A673 (cell line): ENCODE results near the gene EGLN3. TPM values are rescaled to one million over a fixed set of nuclear protein-coding genes. Genes with fewer than 3 reads are reported as not detected.

Experiments used
- BruUV-seq: library from RNA; stranded (reverse); fragments of 400-500 nt; replicated peaks from 2 replicates; lab custom pipeline; 2021; lab: Mats Ljungman, UMichigan
- CTCF ChIA-PET: fragments of 300-600 bp; sonication (Branson Sonifier 250); formaldehyde crosslinking; loops from one replicate; lab custom pipeline; 2022; ENCODE audit warnings: antibody characterized with exemption; lab: Charles Lee
- POLR2A ChIA-PET: fragments of 300-600 bp; sonication (Branson Sonifier 250); formaldehyde crosslinking; loops from one replicate; lab custom pipeline; 2022; ENCODE audit warnings: antibody characterized with exemption; ENCODE audit not compliant: low non-redundant PET; lab: Charles Lee
- DNase-seq: peaks from one replicate; pipeline ENCODE4 v3.0.0-alpha.2; 2015; ENCODE audit warnings: low spot score
- H3K27ac ChIP-seq: fragments of 200-600 bp; sonication (generic); 2 replicates; pipeline ENCODE4 v1.5.1; 2016; ENCODE audit warnings: mixed run types, low read depth, mild to moderate bottlenecking, mixed read lengths, antibody characterized with exemption, low read length; ENCODE audit not compliant: poor library complexity, severe bottlenecking
- H3K27me3 ChIP-seq: fragments of 200-600 bp; sonication (generic); replicated peaks from 2 replicates; pipeline ENCODE4 v1.6.1; 2017; ENCODE audit warnings: mixed run types, low read depth, mild to moderate bottlenecking, mixed read lengths, antibody characterized with exemption, low read length; ENCODE audit not compliant: insufficient read depth, poor library complexity
- H3K36me3 ChIP-seq: fragments of 200-600 bp; sonication (generic); 2 replicates; pipeline ENCODE4 v1.6.1; 2016; ENCODE audit warnings: mixed run types, mild to moderate bottlenecking, mixed read lengths, antibody characterized with exemption, low read length; ENCODE audit not compliant: insufficient read depth, poor library complexity, severe bottlenecking
- H3K4me1 ChIP-seq: fragments of 200-600 bp; sonication (generic); 2 replicates; pipeline ENCODE4 v1.6.1; 2017; ENCODE audit warnings: mixed run types, mild to moderate bottlenecking, mixed read lengths, antibody characterized with exemption, low read length; ENCODE audit not compliant: insufficient read depth, poor library complexity, severe bottlenecking
- H3K4me3 ChIP-seq: fragments of 200-600 bp; sonication (generic); 2 replicates; pipeline ENCODE4 v1.5.1; 2016; ENCODE audit warnings: low read depth, mixed run types, mild to moderate bottlenecking, mixed read lengths, low read length; ENCODE audit not compliant: poor library complexity, severe bottlenecking
- H3K9me3 ChIP-seq: fragments of 200-600 bp; sonication (generic); 2 replicates; pipeline ENCODE4 v1.6.1; 2016; ENCODE audit warnings: mixed run types, low read depth, mild to moderate bottlenecking, mixed read lengths, antibody characterized with exemption, low read length; ENCODE audit not compliant: poor library complexity, severe bottlenecking
- CTCF ChIP-seq: fragments of 300-800, 200-600 bp; sonication (generic); conservative IDR thresholded peaks from 2 replicates; pipeline ENCODE4 v1.5.1; 2017; ENCODE audit warnings: low read depth, mild to moderate bottlenecking, antibody characterized with exemption, low read length, moderate library complexity, mixed read lengths
- EZH2 ChIP-seq: fragments of 200-600 bp; sonication (generic); IDR thresholded peaks from 2 replicates; pipeline ENCODE4 v1.6.1; 2017; ENCODE audit warnings: borderline replicate concordance, low read depth, mild to moderate bottlenecking, mixed read lengths, antibody characterized with exemption, low read length; ENCODE audit not compliant: poor library complexity, severe bottlenecking
- intact Hi-C: fragments of 100-400 bp; cut with micrococcal nuclease; formaldehyde crosslinking; loops from one replicate; pipeline ENCODE4 v1.10.0; 2022; ENCODE audit not compliant: unreplicated experiment
- total RNA-seq: library from RNA; stranded (reverse); gene quantifications from 2 replicates; pipeline ENCODE4 v1.2.3, GENCODE V29; 2021

EGLN3 gene
- total RNA-seq, 1 experiment from 2014 or later = 2.4 TPM

GRCh38 chr14:33903369-33903768 lies 47.5 kb downstream of the EGLN3 start:
- Histone ChIP-seq H3K27ac (no peak overlapping the region), H3K27me3 (peaks cover 28% of the 10 kb centered on the region), H3K36me3 (no peaks in the 10 kb centered on the region), H3K9me3 (no peaks in the 10 kb centered on the region), H3K4me3 (no peak overlapping the region), H3K4me1 (no peaks in the 10 kb centered on the region)
- POLR2A ChIA-PET = no interaction called here
- CTCF ChIA-PET = no interaction called here
- intact Hi-C loops = no loop called here
- TF ChIP-seq CTCF = no peak
- TF ChIP-seq EZH2 = no peak
- DNase-seq = no peak
- BruUV-seq = no TSS peak

GRCh38 chr14:33902363-33902762 lies 48.5 kb downstream of the EGLN3 start:
- POLR2A ChIA-PET = no interaction called here
- CTCF ChIA-PET = no interaction called here
- TF ChIP-seq CTCF (no peak), EZH2 (no peak)

GRCh38 chr14:33901426-33902155 lies 49.3 kb downstream of the EGLN3 start:
- DNase-seq = no peak
- intact Hi-C loops = no loop called here
- Histone ChIP-seq H3K36me3 (no peaks in the 10 kb centered on the region), H3K27me3 (peaks cover 22% of the 10 kb centered on the region), H3K4me3 (no peak overlapping the region), H3K4me1 (no peaks in the 10 kb centered on the region), H3K27ac (no peak overlapping the region), H3K9me3 (no peaks in the 10 kb centered on the region)
- CTCF ChIA-PET = no interaction called here
- no TSS peak for BruUV-seq
- POLR2A ChIA-PET = no interaction called here
- TF ChIP-seq EZH2 = no peak
- TF ChIP-seq CTCF = no peak

More at GRCh38 chr14:33902363-33902762, 48.5 kb downstream of the EGLN3 start:
- DNase-seq = no peak
- Histone ChIP-seq H3K36me3 (no peaks in the 10 kb centered on the region), H3K4me1 (no peaks in the 10 kb centered on the region), H3K4me3 (no peak overlapping the region), H3K9me3 (no peaks in the 10 kb centered on the region), H3K27ac (no peak overlapping the region), H3K27me3 (peaks cover 27% of the 10 kb centered on the region)
- intact Hi-C loops = no loop called here
- BruUV-seq = no TSS peak
